Fibroblast of lung (primary cell): Measurements from ENCODE around the gene TNNT3. TPM values are rescaled to one million over a fixed set of nuclear protein-coding genes. Genes with fewer than 3 reads are reported as not detected.
A peak's percentile ranks its signal among the peaks of the same experiment; 100 is the strongest.

Source experiments
- DNase-seq, 2 donors: peaks; one replicate each; pipeline versions ENCODE4 v3.0.0 to v3.0.0-alpha.2; 2010; ENCODE audit warnings: low read depth in 2 of 2
- H2AFZ ChIP-seq: 2 replicates; pipeline ENCODE4 v1.5.1; 2012; ENCODE audit warnings: low read length, control low read depth, inconsistent platforms
- H3K27ac ChIP-seq: 2 replicates; pipeline ENCODE4 v1.5.1; 2011; ENCODE audit warnings: low read length, control low read depth; ENCODE audit not compliant: insufficient read depth
- H3K27me3 ChIP-seq: 2 replicates; pipeline ENCODE4 v1.5.1; 2011; ENCODE audit warnings: mild to moderate bottlenecking, low read length; ENCODE audit not compliant: control insufficient read depth, insufficient read depth
- H3K36me3 ChIP-seq: 2 replicates; pipeline ENCODE4 v1.5.1; 2011; ENCODE audit warnings: low read length; ENCODE audit not compliant: control insufficient read depth, insufficient read depth
- H3K4me1 ChIP-seq: 2 replicates; pipeline ENCODE4 v1.5.1; 2011; ENCODE audit warnings: low read length; ENCODE audit not compliant: control insufficient read depth, insufficient read depth; ENCODE audit errors: extremely low read depth
- H3K4me2 ChIP-seq: 2 replicates; pipeline ENCODE4 v1.5.1; 2011; ENCODE audit warnings: low read length, control low read depth; ENCODE audit not compliant: insufficient read depth; ENCODE audit errors: extremely low read depth
- H3K4me3 ChIP-seq, 4 experiments: fragments of 200-600 bp in 1 of 4; sonication (generic) in 1 of 4; replicated peaks in 1 of 4; 2 replicates each; pipeline ENCODE4 v1.5.1; 2011 to 2016; ENCODE audit warnings: low read length in 4 of 4, low read depth in 3 of 4, mild to moderate bottlenecking in 3 of 4, control low read depth in 2 of 4, inconsistent platforms in 1 of 4, mixed read lengths in 1 of 4; ENCODE audit not compliant: insufficient read depth in 1 of 4; ENCODE audit errors: control extremely low read depth in 1 of 4
- H3K79me2 ChIP-seq: 2 replicates; pipeline ENCODE4 v1.5.1; 2012; ENCODE audit warnings: mild to moderate bottlenecking, low read length, inconsistent platforms; ENCODE audit not compliant: control insufficient read depth, insufficient read depth
- H3K9ac ChIP-seq: 2 replicates; pipeline ENCODE4 v1.5.1; 2011; ENCODE audit warnings: mild to moderate bottlenecking, low read length, control low read depth; ENCODE audit not compliant: insufficient read depth
- H3K9me3 ChIP-seq: 2 replicates; pipeline ENCODE4 v1.5.1; 2012; ENCODE audit warnings: low read depth, low read length; ENCODE audit not compliant: control insufficient read depth, insufficient read depth
- H4K20me1 ChIP-seq: 2 replicates; pipeline ENCODE4 v1.5.1; 2011; ENCODE audit warnings: low read length; ENCODE audit not compliant: control insufficient read depth, insufficient read depth; ENCODE audit errors: extremely low read depth
- EZH2 ChIP-seq: IDR thresholded peaks from 2 replicates; pipeline ENCODE4 v1.5.1; 2012; ENCODE audit warnings: low read length, control low read depth, mild to moderate bottlenecking; ENCODE audit errors: missing control alignments
- polyA plus RNA-seq, 2 donors: library from polyadenylated mRNA; depleted of rRNA in 1 of 2; stranded (reverse) in 1 of 2; unstranded in 1 of 2; fragments of >200 nt; gene quantifications; 2 replicates each; pipeline ENCODE4 v1.2.1, GENCODE V29; 2011 to 2012; ENCODE audit warnings: missing spikeins in 1 of 2
- total RNA-seq: library from RNA; depleted of rRNA; stranded (reverse); fragments of >200 nt; gene quantifications from 2 replicates; pipeline ENCODE4 v1.2.1, GENCODE V29; 2014
- TF ChIP-seq, protein P1 (sequence below), 2 donors: IDR thresholded peaks in 1 of 2; conservative IDR thresholded peaks in 1 of 2; 1 replicate in 1 of 2; 2 replicates in 1 of 2; pipeline ENCODE4 v1.5.1; 2011 to 2012; ENCODE audit warnings: low read length in 2 of 2, control low read depth in 1 of 2, inconsistent platforms in 1 of 2, low read depth in 1 of 2, mild to moderate bottlenecking in 1 of 2

Gene TNNT3
- total and polyA plus RNA-seq, 2 donors (not counting 1 experiment from before 2014, with no cell fraction given) = not detected

DNA sequence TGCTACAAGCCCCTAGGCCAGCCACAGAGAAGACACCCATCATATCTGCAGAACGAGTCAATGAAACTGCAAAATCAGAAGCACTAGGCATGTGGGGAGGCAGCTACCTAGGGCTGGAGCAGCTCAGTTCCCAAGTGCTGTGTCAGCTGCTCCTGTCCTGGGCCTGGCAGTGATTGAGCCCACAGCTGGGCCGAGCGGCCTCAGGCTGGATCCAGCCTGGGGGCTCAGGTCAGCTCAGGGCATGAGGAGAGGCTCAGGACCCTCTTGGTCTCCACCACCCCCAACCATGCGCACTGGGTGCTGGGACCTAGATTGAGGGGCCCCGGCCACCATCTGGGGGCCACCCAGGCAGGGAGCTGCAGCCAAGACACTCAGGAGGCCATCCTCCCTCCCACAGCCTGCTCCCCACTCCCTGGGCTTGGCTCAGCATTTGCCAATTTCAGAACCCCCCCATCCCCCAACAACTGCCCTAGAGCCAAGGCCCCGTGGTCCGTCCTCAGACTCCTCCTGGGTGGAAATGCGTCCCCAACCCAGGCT lies 2.4 kb upstream of the TNNT3 start:
- no peak for DNase-seq
- Histone ChIP-seq H3K27me3 (no peaks in the 10 kb centered on the region), H3K9ac (no peak overlapping the region), H3K4me1 (no peaks in the 10 kb centered on the region), H3K4me3 (no peak overlapping the region), H4K20me1 (no peaks in the 10 kb centered on the region), H2AFZ (no peak overlapping the region), H3K4me2 (no peak overlapping the region), H3K36me3 (no peaks in the 10 kb centered on the region), H3K79me2 (no peaks in the 10 kb centered on the region), H3K9me3 (no peaks in the 10 kb centered on the region), H3K27ac (no peak overlapping the region)
- TF ChIP-seq, protein P1, sequence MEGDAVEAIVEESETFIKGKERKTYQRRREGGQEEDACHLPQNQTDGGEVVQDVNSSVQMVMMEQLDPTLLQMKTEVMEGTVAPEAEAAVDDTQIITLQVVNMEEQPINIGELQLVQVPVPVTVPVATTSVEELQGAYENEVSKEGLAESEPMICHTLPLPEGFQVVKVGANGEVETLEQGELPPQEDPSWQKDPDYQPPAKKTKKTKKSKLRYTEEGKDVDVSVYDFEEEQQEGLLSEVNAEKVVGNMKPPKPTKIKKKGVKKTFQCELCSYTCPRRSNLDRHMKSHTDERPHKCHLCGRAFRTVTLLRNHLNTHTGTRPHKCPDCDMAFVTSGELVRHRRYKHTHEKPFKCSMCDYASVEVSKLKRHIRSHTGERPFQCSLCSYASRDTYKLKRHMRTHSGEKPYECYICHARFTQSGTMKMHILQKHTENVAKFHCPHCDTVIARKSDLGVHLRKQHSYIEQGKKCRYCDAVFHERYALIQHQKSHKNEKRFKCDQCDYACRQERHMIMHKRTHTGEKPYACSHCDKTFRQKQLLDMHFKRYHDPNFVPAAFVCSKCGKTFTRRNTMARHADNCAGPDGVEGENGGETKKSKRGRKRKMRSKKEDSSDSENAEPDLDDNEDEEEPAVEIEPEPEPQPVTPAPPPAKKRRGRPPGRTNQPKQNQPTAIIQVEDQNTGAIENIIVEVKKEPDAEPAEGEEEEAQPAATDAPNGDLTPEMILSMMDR (conservative IDR thresholded peaks at IDR 0.05 in 1 of 2, IDR thresholded peaks at IDR 0.05 in 1 of 2; ENCODE audit: low read depth in 1 of 2, low read length in 2 of 2) = no peak
- TF ChIP-seq EZH2 = no peak

DNA sequence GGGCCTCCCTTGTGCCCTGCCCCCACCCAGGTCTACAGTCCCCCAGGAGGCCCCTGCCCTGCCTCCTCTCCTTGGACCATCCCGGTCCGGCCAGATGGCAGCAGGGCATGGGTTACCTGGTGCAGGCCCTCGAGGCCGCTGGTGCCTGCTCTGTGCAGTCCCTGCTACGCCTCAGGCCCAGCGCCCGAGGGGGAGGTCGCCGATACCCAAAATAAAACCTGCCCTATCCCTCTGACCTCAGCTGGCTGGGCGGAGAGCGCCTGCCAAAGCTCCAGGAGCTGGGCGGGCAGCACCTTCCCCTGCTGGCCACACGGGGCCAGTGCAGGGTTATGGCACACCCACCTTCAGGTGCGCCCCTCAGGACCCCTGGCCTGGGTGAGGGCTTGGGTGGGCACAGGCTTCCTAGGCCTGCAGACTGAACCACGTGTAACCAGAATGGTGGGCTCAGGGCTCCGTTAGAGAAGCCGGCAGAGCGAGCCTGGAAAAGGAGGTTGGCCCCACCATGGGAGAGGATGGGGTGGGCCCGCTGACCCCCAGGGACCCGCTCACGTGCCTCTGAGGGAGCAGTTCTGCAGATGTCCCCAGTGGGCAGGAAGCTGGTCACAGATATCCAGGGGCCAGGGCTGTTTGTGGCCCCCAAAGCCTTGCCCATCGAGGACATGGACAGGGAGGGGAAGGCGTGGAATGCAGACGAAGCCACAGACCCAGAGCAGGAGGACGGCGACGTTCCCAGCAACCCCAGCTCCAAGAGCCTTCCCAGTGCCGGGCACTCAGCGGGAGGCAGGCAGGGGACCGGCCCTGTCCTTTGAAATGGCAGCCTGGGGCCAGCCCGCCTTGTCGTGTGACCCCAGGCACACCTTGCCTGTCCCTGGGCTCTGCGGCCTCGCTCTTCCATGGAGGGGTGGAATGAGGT lies 1.7 kb upstream of the TNNT3 start:
- Histone ChIP-seq H3K36me3 (no peaks in the 10 kb centered on the region), H3K4me3 (no peak overlapping the region), H3K9me3 (no peaks in the 10 kb centered on the region), H2AFZ (no peak overlapping the region), H3K27ac (no peak overlapping the region), H3K4me1 (no peaks in the 10 kb centered on the region), H4K20me1 (no peaks in the 10 kb centered on the region), H3K79me2 (no peaks in the 10 kb centered on the region), H3K27me3 (no peaks in the 10 kb centered on the region), H3K9ac (no peak overlapping the region), H3K4me2 (no peak overlapping the region)
- TF ChIP-seq, protein P1 (conservative IDR thresholded peaks at IDR 0.05 in 1 of 2, IDR thresholded peaks at IDR 0.05 in 1 of 2; ENCODE audit: low read depth in 1 of 2, low read length in 2 of 2) = peak in 1 of 2 donors; percentile 30
- no peak for TF ChIP-seq EZH2
- no peak for DNase-seq

DNA sequence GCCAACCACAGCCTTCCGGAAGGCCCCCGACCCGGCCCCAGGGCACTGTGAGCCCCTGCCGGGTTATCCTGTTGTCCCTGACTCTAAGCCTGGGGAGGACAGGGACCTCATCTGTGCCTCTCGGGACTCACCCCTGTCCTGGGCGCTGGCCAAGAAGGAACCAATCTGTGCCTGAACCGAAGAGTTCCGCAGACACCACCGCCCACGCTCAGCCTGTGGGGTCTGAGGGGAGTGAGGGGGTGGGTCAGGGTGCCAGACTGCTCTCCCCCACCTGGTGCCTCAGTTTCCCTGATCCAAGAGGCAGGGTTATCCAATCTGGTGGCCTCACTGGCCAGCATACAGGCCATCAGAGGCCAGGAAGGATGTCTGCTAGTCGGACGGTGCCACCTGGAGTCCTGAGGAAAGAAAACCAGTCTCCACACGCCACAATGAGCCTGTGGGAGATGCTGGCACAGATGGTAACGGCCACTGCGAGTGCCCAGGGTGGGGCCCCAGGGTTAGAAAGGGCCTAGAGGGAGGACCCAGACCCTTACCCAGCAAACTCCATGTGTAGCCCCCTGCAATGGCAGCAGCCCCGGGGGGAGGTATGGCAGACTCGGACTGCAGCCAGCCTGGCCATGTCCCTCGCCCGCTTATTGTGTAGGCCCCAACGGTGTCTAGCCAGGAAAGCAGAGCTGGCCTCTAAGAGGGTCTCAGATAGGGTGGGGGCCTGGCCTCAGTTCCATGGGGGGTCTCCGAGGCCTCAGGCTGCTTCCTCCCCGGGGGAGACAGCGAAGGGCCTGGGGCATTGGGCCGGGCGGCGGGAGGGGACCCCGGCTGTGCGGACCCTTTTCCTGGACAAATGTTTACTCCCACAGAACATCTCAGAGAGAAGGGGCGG lies 827 bp upstream of the TNNT3 start:
- Histone ChIP-seq H3K4me1 (no peaks in the 10 kb centered on the region), H3K79me2 (no peaks in the 10 kb centered on the region), H4K20me1 (no peaks in the 10 kb centered on the region), H3K36me3 (no peaks in the 10 kb centered on the region), H3K27ac (no peak overlapping the region), H3K9me3 (no peaks in the 10 kb centered on the region), H2AFZ (no peak overlapping the region), H3K4me2 (no peak overlapping the region), H3K4me3 (no peak overlapping the region), H3K27me3 (no peaks in the 10 kb centered on the region), H3K9ac (no peak overlapping the region)
- TF ChIP-seq EZH2 = no peak
- TF ChIP-seq, protein P1 (conservative IDR thresholded peaks at IDR 0.05 in 1 of 2, IDR thresholded peaks at IDR 0.05 in 1 of 2; ENCODE audit: low read depth in 1 of 2, low read length in 2 of 2) = peak in 1 of 2 donors; percentile 7
- no peak for DNase-seq
